HepG2 (cell line): ENCODE measurements around the gene TMEM79. TPM values are rescaled to one million over a fixed set of nuclear protein-coding genes. Genes with fewer than 3 reads are reported as not detected.

Experiments
- ATAC-seq: fragments of 200-7000 bp; cut with Tn5 transposase; 3 replicates; pipeline ENCODE4 v1.9.1; 2020; ENCODE audit warnings: mild to moderate bottlenecking, moderate library complexity
- BruUV-seq: library from RNA; stranded (reverse); fragments of 400-500 nt; replicated peaks from 2 replicates; lab custom pipeline; 2021; lab: Mats Ljungman, UMichigan
- CTCF ChIA-PET: fragments of 300-600 bp; formaldehyde crosslinking; extraction: SDS; loops from one replicate; lab custom pipeline; 2021; ENCODE audit warnings: low total read pairs, inconsistent platforms, low intra/inter-chr PET ratio; lab: Yijun Ruan, JAX
- POLR2A ChIA-PET: fragments of 350-600 bp; sonication (Branson Sonifier 250); formaldehyde crosslinking; loops from one replicate; lab custom pipeline; 2020; ENCODE audit warnings: antibody characterized with exemption, inconsistent platforms; lab: Yijun Ruan, JAX
- DNase-seq: peaks from one replicate; pipeline ENCODE4 v3.0.0-alpha.2; 2015; ENCODE audit warnings: low spot score
- FAIRE-seq: peaks from 3 replicates; lab custom pipeline; 2011; peaks lifted over from hg19 to GRCh38; lab: Jason Lieb, UNC
- H2AFZ ChIP-seq: one replicate; pipeline ENCODE4 v1.6.1; 2011; ENCODE audit warnings: low read length, inconsistent platforms
- H3K27ac ChIP-seq: fragments of 300-600 bp; 3 replicates; pipeline ENCODE4 v1.8.0; 2011; ENCODE audit warnings: mixed run types, mild to moderate bottlenecking, mixed read lengths, low read length, inconsistent platforms; ENCODE audit not compliant: insufficient read depth; ENCODE audit errors: extremely low read length
- H3K27me3 ChIP-seq, 2 experiments: fragments of 200-600 bp in 1 of 2; 2 replicates in 1 of 2; 3 replicates in 1 of 2; pipeline versions ENCODE4 v1.6.0 to v1.8.0; 2011; ENCODE audit warnings: low read length in 2 of 2, mild to moderate bottlenecking in 2 of 2, moderate library complexity in 2 of 2, inconsistent platforms in 1 of 2; ENCODE audit not compliant: insufficient read depth in 2 of 2, control insufficient read depth in 1 of 2
- H3K36me3 ChIP-seq, 2 experiments: fragments of 200-600 bp in 1 of 2; replicated peaks in 1 of 2; 2 replicates in 1 of 2; 3 replicates in 1 of 2; pipeline versions ENCODE4 v1.5.1 to v1.8.0; 2011; ENCODE audit warnings: low read length in 2 of 2, inconsistent platforms in 1 of 2; ENCODE audit not compliant: insufficient read depth in 2 of 2, control insufficient read depth in 1 of 2
- H3K4me1 ChIP-seq: 2 replicates; pipeline ENCODE4 v1.5.1; 2012; ENCODE audit warnings: low read length, inconsistent platforms; ENCODE audit not compliant: insufficient read depth
- H3K4me2 ChIP-seq: 2 replicates; pipeline ENCODE4 v1.6.0; 2011; ENCODE audit warnings: low read depth, low read length, inconsistent platforms
- H3K4me3 ChIP-seq, 3 experiments: fragments of 200-600 bp in 1 of 3; sonication (generic), shearing (Covaris generic) in 1 of 3; replicated peaks in 1 of 3; 2 replicates each; pipeline ENCODE4 v1.5.1; 2011 to 2016; ENCODE audit warnings: low read length in 3 of 3, inconsistent platforms in 2 of 3, low read depth in 2 of 3, mild to moderate bottlenecking in 2 of 3, control low read depth in 1 of 3, mixed read lengths in 1 of 3; ENCODE audit not compliant: insufficient read depth in 1 of 3
- H3K79me2 ChIP-seq: one replicate; pipeline ENCODE4 v1.6.1; 2011; ENCODE audit warnings: low read length, inconsistent platforms; ENCODE audit not compliant: insufficient read depth
- H3K9ac ChIP-seq: 2 replicates; pipeline ENCODE4 v1.6.0; 2011; ENCODE audit warnings: mild to moderate bottlenecking, low read depth, low read length, inconsistent platforms; ENCODE audit not compliant: insufficient read depth
- H3K9me3 ChIP-seq: 2 replicates; pipeline ENCODE4 v1.5.1; 2012; ENCODE audit warnings: mild to moderate bottlenecking, low read length
- H4K20me1 ChIP-seq: 2 replicates; pipeline ENCODE4 v1.6.0; 2011; ENCODE audit warnings: inconsistent platforms, mild to moderate bottlenecking, low read length, moderate library complexity; ENCODE audit not compliant: insufficient read depth
- CEBPB ChIP-seq: IDR thresholded peaks from 2 replicates; pipeline ENCODE4 v1.6.1; 2011; ENCODE audit warnings: low read depth, low read length, improper control_type of control experiment, borderline replicate concordance
- CEBPG ChIP-seq: IDR thresholded peaks from 2 replicates; pipeline ENCODE4 v1.6.1; 2016
- JUN ChIP-seq: sonication (generic); formaldehyde crosslinking; IDR thresholded peaks from 2 replicates; pipeline ENCODE4 v1.4.0; 2020; ENCODE audit warnings: mild to moderate bottlenecking, missing genetic modification reagents
- YY1 ChIP-seq: IDR thresholded peaks from 2 replicates; pipeline ENCODE4 v1.6.1; 2011; ENCODE audit warnings: low read length, low read depth, moderate library complexity, mild to moderate bottlenecking; ENCODE audit not compliant: insufficient read depth, insufficient replicate concordance
- ZNF577 ChIP-seq: sonication (generic); formaldehyde crosslinking; IDR thresholded peaks from 2 replicates; pipeline ENCODE4 v1.4.0; 2020; ENCODE audit warnings: mild to moderate bottlenecking, low read depth, missing genetic modification reagents, borderline replicate concordance
- WGBS: methylation state at CpG from one replicate; pipeline ENCODE4 v1.1.6; 2017; ENCODE audit warnings: low lambda C conversion rate; 5-methylcytosine and 5-hydroxymethylcytosine counted together
- in situ Hi-C: cut with HindIII; loops from 2 replicates; pipeline ENCODE4 v1.10.0; 2017; ENCODE audit warnings: low pct_unique_long_range_greater_than_20kb; ENCODE audit not compliant: extremely low pct_ligation_motif_present
- intact Hi-C: fragments of 100-400 bp; cut with micrococcal nuclease; formaldehyde crosslinking; loops from one replicate; pipeline ENCODE4 v1.10.0; 2022; ENCODE audit not compliant: unreplicated experiment
- polyA plus RNA-seq, 8 experiments: library from polyadenylated mRNA; depleted of rRNA in 3 of 8; stranded (reverse) in 7 of 8; unstranded in 1 of 8; fragments of >200 nt; fragmentation: Illumina TruSeq in 4 of 8; extraction: Trizol in 4 of 8; gene quantifications; 2 replicates each; pipeline versions ENCODE4 v1.2.1 to v1.2.3, GENCODE V29; 2011 to 2016; ENCODE audit warnings: low read depth in 4 of 8, missing spikeins in 1 of 8, mixed read lengths in 1 of 8; ENCODE audit not compliant: insufficient read depth in 1 of 8
- total RNA-seq, 5 experiments: library from RNA; depleted of rRNA; stranded (reverse); fragments of >200 nt; fragmentation: Illumina TruSeq; extraction: Trizol; gene quantifications; 2 replicates each; pipeline ENCODE4 v1.2.3, GENCODE V29; 2016; ENCODE audit warnings: low read depth in 1 of 5
- TF ChIP-seq, protein P1 (sequence below): sonication (generic); formaldehyde crosslinking; IDR thresholded peaks from 2 replicates; pipeline ENCODE4 v1.8.1; 2023; ENCODE audit warnings: mild to moderate bottlenecking, missing genetic modification reagents, borderline replicate concordance

Gene TMEM79
- total and polyA plus RNA-seq, 2 of the 13 experiments (the other 11 are each of a cell fraction or from before 2014, with no cell fraction given), result 1.2 to 1.9 TPM

DNA sequence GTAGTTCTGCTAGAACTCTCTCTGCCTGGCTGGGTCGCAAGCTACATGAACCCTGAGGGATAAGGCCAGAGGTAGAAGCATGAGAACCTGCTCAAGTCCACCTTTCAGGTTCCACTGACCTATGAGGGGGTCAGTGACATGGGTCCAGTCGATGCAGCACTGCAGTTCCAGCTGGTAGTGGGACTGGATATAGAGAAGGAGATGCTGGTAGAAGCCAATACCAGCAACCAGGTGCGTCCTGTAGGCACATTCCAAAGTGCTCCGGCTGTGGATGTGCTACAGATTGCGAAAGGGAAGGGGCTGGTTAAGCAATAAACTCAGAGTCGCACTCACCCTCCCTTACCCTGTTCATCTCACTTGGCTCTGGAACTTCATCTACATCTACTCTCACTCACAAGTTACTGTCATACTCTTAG lies 7.2 kb upstream of the TMEM79 start:
- BruUV-seq, result no TSS peak
- no peak overlapping the region for H3K27ac ChIP-seq
- no peaks in the 10 kb centered on the region for H3K9me3 ChIP-seq
- H3K27me3 ChIP-seq, result no peaks in the 10 kb centered on the region; a peak in 1 of 5 replicates
- intact Hi-C loops, result no loop called here
- H4K20me1 ChIP-seq, result peaks cover 14% of the 10 kb centered on the region
- peaks cover 36% of the 10 kb centered on the region for H3K79me2 ChIP-seq
- in situ Hi-C loops, result no loop called here
- no peak overlapping the region for H3K4me2 ChIP-seq
- CTCF ChIA-PET, result no interaction called here
- WGBS, result 54% methylated on average over 5 of the region's 6 CpGs
- ATAC-seq, result peak; percentile 49
- no peak overlapping the region for H3K9ac ChIP-seq
- DNase-seq, result no peak
- no peak overlapping the region for H3K4me3 ChIP-seq
- TF ChIP-seq CEBPB, result peak; percentile 99
- peak; percentile 98 for TF ChIP-seq CEBPG (CRISPR knock-in tag)
- TF ChIP-seq, protein P1, sequence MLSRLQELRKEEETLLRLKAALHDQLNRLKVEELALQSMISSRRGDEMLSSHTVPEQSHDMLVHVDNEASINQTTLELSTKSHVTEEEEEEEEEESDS (CRISPR knock-in tag), result no peak
- TF ChIP-seq, all 625 proteins: peak for 2
- H3K36me3 ChIP-seq, result peaks cover 39 to 80% of the 10 kb centered on the region in 2 experiments
- H3K4me1 ChIP-seq, result peaks cover 21% of the 10 kb centered on the region
- FAIRE-seq, result peak; percentile 56
- H2AFZ ChIP-seq, result no peak overlapping the region
- POLR2A ChIA-PET, result no interaction called here

DNA sequence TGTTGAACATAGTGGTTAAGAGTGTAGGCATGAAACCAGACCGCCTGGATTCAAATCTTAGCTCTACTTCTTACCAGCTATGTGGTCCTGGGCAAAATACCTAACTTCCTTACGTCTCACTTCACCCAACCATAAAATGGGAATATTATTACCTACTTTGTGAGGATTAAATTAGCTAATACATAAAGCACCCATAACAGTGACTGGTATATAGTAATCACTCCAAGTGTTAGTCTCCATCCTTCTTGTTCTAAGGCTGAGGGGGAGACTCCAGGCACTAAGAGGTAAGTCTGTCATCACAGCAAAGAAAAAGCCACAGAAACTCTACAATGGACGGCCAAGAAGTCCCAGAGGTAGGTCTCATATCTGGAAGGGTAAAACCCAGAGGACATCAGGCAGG lies 4.3 kb upstream of the TMEM79 start:
- no peak overlapping the region for H3K4me2 ChIP-seq
- H4K20me1 ChIP-seq, result peaks cover 14% of the 10 kb centered on the region
- H3K36me3 ChIP-seq, result peaks cover 23 to 53% of the 10 kb centered on the region in 2 experiments
- 100% methylated on average over 3 of the region's 3 CpGs for WGBS
- intact Hi-C loops, result no loop called here
- ChIA-PET CTCF (no interaction called here), POLR2A (interaction anchor here (1.1 to 7.1 kb wide), 2 partner anchors 15 to 34 kb away, joined by 3 to 115 read pairs; partner anchors contain the start of genes GLMP and VHLL)
- H3K4me1 ChIP-seq, result peaks cover 33% of the 10 kb centered on the region
- BruUV-seq, result no TSS peak
- H3K27me3 ChIP-seq, result no peaks in the 10 kb centered on the region; a peak in 1 of 5 replicates
- H3K27ac ChIP-seq, result no peak overlapping the region
- H3K9me3 ChIP-seq, result no peaks in the 10 kb centered on the region
- TF ChIP-seq ZNF577 (no peak), YY1 (no peak), JUN (no peak)
- ATAC-seq (no peak), FAIRE-seq (no peak), DNase-seq (no peak)
- H3K9ac ChIP-seq, result no peak overlapping the region
- in situ Hi-C loops, result no loop called here
- no peak overlapping the region for H2AFZ ChIP-seq
- no peak overlapping the region for H3K4me3 ChIP-seq
- H3K79me2 ChIP-seq, result peaks cover 50% of the 10 kb centered on the region
